Activated B cell treated with CpG ODN at 0.5 μM for 24 hours (primary cell): ENCODE results near the gene ZNF684. TPM values are rescaled to one million over a fixed set of nuclear protein-coding genes. Genes with fewer than 3 reads are reported as not detected.
"Not testable (repeated sequence)": the region's sequence is repeated elsewhere in the genome, so short reads cannot be mapped to it uniquely, and the experiment has no call there.

ENCODE experiments used
- ATAC-seq: fragments of 200-7000 bp; cut with Tn5 transposase; one replicate; pipeline ENCODE4 v1.10.0; 2021; ENCODE audit warnings: low read depth, mild to moderate bottlenecking, moderate library complexity
- CTCF ChIA-PET: fragments of 350-600 bp; sonication (Branson Sonifier 250); formaldehyde crosslinking; loops from one replicate; lab custom pipeline; 2021; ENCODE audit warnings: antibody characterized with exemption; lab: Charles Lee
- POLR2A ChIA-PET: fragments of 350-600 bp; sonication (Branson Sonifier 250); formaldehyde crosslinking; loops from one replicate; lab custom pipeline; 2021; ENCODE audit warnings: antibody characterized with exemption; lab: Charles Lee
- DNase-seq: peaks from one replicate; pipeline ENCODE4 v3.0.0; 2022
- H3K27ac Mint-ChIP-seq: one replicate; pipeline ENCODE4 v1.8.0; 2020; ENCODE audit warnings: mixed read lengths
- H3K27me3 Mint-ChIP-seq: one replicate; pipeline ENCODE4 v1.8.0; 2021; ENCODE audit warnings: mixed read lengths
- H3K36me3 Mint-ChIP-seq: one replicate; pipeline ENCODE4 v1.8.0; 2021; ENCODE audit warnings: low read depth, mixed read lengths
- H3K4me1 Mint-ChIP-seq: one replicate; pipeline ENCODE4 v1.8.0; 2021; ENCODE audit warnings: mixed read lengths
- H3K4me3 Mint-ChIP-seq: one replicate; pipeline ENCODE4 v1.8.0; 2020; ENCODE audit warnings: mild to moderate bottlenecking, mixed read lengths
- H3K9me3 Mint-ChIP-seq: one replicate; pipeline ENCODE4 v1.8.0; 2020; ENCODE audit warnings: mixed read lengths
- CTCF ChIP-seq: fragments of 200-600 bp; IDR thresholded peaks from one replicate; pipeline ENCODE4 v1.8.0; 2022; ENCODE audit warnings: antibody characterized with exemption, mild to moderate bottlenecking
- intact Hi-C: fragments of 100-400 bp; cut with micrococcal nuclease; formaldehyde crosslinking; loops from one replicate; pipeline ENCODE4 v1.15.1; 2024
- total RNA-seq: library from RNA; stranded (reverse); gene quantifications from 2 replicates; pipeline ENCODE4 v1.2.3, GENCODE V29; 2022

The ZNF684 gene
- total RNA-seq, 1 donor from 2014 or later = 5.4 TPM

DNA sequence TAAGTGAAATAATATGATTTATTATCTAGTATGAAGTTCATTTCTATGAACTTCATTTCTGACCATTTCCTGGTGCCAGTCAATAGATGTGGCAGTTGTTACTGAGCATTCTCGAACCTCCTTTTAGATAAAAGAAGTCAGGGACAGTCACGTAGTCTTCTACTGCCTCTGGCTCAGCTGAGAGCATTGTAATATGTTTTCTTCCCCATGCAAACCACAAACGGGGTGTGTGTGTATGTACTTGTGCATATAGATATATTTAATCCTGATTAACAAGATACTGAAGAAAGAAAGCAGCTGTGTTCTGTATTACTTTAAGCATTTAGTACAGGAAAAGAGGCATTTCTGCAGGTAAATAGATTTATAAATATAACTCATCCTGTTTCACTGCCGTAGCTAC, 21.6 kb downstream of the ZNF684 start:
- ATAC-seq = no peak
- CTCF ChIA-PET = no interaction called here
- POLR2A ChIA-PET = no interaction called here

DNA sequence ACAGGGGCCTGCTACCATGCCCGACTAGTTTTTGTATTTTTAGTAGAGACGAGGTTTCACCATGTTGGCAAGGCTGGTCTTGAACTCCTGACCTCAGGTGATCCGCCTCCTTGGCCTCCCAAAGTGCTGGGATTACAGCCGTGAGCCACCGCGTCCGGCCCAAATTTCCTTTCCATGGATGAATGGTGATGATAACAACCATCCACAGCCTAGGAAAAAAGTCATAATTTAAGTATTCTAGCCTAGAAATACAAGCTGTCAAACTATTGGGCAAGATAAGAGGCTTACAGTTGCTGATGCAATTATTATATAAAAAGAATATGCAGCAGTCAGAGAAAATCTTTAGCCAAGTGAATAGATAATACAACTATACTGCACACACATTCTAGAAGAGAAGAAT, 23.4 kb downstream of the ZNF684 start:
- DNase-seq, H3K27me3 Mint-ChIP-seq, H3K4me3 Mint-ChIP-seq, POLR2A ChIA-PET, H3K36me3 Mint-ChIP-seq, H3K9me3 Mint-ChIP-seq, H3K27ac Mint-ChIP-seq, H3K4me1 Mint-ChIP-seq, ATAC-seq: not testable (repeated sequence)
- CTCF ChIA-PET = interaction anchor here (0.7 kb wide), 1 partner anchor 235 kb away, joined by 4 read pairs; no protein-coding TSS in a partner anchor
- intact Hi-C loops = loop anchor here (1.0 kb wide), 1 partner anchor 8 kb away; no protein-coding TSS in a partner anchor

More for the DNA sequence above, 21.6 kb downstream of the ZNF684 start:
- no peak overlapping the region for H3K27ac Mint-ChIP-seq
- H3K36me3 Mint-ChIP-seq = peaks cover 4% of the 10 kb centered on the region
- TF ChIP-seq CTCF = no peak
- DNase-seq = no peak
- peaks cover 1% of the 10 kb centered on the region for H3K27me3 Mint-ChIP-seq
- intact Hi-C loops = no loop called here
- H3K4me1 Mint-ChIP-seq = no peaks in the 10 kb centered on the region
- H3K4me3 Mint-ChIP-seq = no peak overlapping the region
- H3K9me3 Mint-ChIP-seq = no peaks in the 10 kb centered on the region

- POLR2A ChIA-PET = no interaction called here
- CTCF ChIA-PET = no interaction called here
- no peak for ATAC-seq
Measured at GRCh38 chr1:40556121-40556520, 24.7 kb downstream of the ZNF684 start.

DNA sequence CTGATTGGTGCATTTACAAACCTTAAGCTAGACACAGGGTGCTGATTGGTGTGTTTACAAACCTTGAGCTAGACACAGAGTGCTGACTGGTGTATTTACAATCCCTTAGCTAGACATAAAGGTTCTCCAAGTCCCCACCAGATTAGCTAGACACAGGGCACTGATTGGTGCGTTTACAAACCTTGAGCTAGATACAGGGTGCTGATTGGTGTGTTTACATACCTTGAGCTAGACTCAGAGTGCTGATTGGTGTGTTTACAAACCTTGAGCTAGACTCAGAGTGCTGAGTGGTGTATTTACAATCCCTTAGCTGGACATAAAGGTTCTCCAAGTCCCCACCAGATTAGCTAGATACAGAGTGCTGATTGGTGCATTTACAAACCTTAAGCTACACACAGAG, 26.8 kb downstream of the ZNF684 start:
- not testable (repeated sequence) for H3K4me1 Mint-ChIP-seq

More at GRCh38 chr1:40556121-40556520, 24.7 kb downstream of the ZNF684 start:
- Mint-ChIP-seq H3K36me3 (no peaks in the 10 kb centered on the region), H3K4me3 (no peak overlapping the region), H3K27me3 (peaks cover 1% of the 10 kb centered on the region), H3K9me3 (no peaks in the 10 kb centered on the region), H3K27ac (no peak overlapping the region), H3K4me1 (no peaks in the 10 kb centered on the region)
- TF ChIP-seq CTCF = no peak
- intact Hi-C loops = no loop called here
- no peak for DNase-seq

GRCh38 chr1:40562185-40562584, 30.7 kb downstream of the ZNF684 start:
- Mint-ChIP-seq H3K27ac (no peak overlapping the region), H3K36me3 (no peaks in the 10 kb centered on the region), H3K4me3 (no peak overlapping the region), H3K9me3 (no peaks in the 10 kb centered on the region), H3K27me3 (peaks cover 2% of the 10 kb centered on the region), H3K4me1 (no peaks in the 10 kb centered on the region)
- CTCF ChIA-PET = no interaction called here
- DNase-seq = no peak
- POLR2A ChIA-PET = no interaction called here
- no peak for TF ChIP-seq CTCF
- intact Hi-C loops = no loop called here
- no peak for ATAC-seq

More for the DNA sequence above, 26.8 kb downstream of the ZNF684 start:
- intact Hi-C loops, CTCF ChIA-PET, DNase-seq, H3K4me3 Mint-ChIP-seq, H3K27me3 Mint-ChIP-seq, ATAC-seq, H3K36me3 Mint-ChIP-seq, H3K9me3 Mint-ChIP-seq, POLR2A ChIA-PET, H3K27ac Mint-ChIP-seq: not testable (repeated sequence)

GRCh38 chr1:40563266-40563665, 31.8 kb downstream of the ZNF684 start:
- intact Hi-C loops = loop anchor here (1.0 kb wide), 1 partner anchor 8 kb away; no protein-coding TSS in a partner anchor
- TF ChIP-seq CTCF = no peak
- POLR2A ChIA-PET = interaction anchor here (0.6 kb wide), 1 partner anchor 286 kb away, joined by 6 read pairs; no protein-coding TSS in a partner anchor
- no peak overlapping the region for H3K4me3 Mint-ChIP-seq
- H3K4me1 Mint-ChIP-seq = no peaks in the 10 kb centered on the region
- peaks cover 2% of the 10 kb centered on the region for H3K27me3 Mint-ChIP-seq
- DNase-seq (no peak), ATAC-seq (no peak)
- H3K9me3 Mint-ChIP-seq = no peaks in the 10 kb centered on the region
- no peak overlapping the region for H3K27ac Mint-ChIP-seq
- CTCF ChIA-PET = interaction anchor here (1.0 kb wide), 1 partner anchor 286 kb away, joined by 3 read pairs; no protein-coding TSS in a partner anchor
- no peaks in the 10 kb centered on the region for H3K36me3 Mint-ChIP-seq
